Measurements from ENCODE around the gene FURIN. TPM values are rescaled to one million over a fixed set of nuclear protein-coding genes. Genes with fewer than 3 reads are reported as not detected.

Gene FURIN
- total and polyA plus RNA-seq, 2 of the 8 experiments (the other 6 are each of a cell fraction or from before 2014, with no cell fraction given), result 15.8 to 32.1 TPM

DNA sequence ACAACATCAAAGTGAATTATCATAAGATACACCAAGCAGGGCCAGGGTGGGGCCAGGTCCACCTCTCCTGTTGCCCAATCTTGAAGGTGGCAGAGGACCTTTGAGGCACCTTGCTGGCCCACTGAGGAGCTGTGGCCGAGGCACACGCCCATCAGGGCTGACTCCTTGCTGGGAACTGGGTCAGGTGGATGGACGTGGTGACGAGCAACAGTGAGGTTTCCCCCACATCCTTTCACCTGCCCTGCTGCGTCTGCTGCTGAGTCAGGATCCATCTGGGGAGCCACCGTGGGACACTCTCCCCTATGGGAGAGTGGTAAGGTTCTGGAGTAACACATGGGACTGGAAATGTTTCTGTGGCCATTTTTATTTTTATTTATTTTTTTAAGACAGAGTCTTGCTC is 17.3 kb upstream of the FURIN start:
- Histone ChIP-seq H4K91ac (replicated peaks; ENCODE audit: insufficient read length, low read length) (no peak overlapping the region), H3K23me2 (ENCODE audit: low read depth, low read length) (no peaks in the 10 kb centered on the region), H2BK20ac (ENCODE audit: low read length) (no peak overlapping the region), H2BK5ac (ENCODE audit: low read depth, low read length) (no peak overlapping the region), H3K27me3 (replicated peaks in 1 of 4; ENCODE audit: control insufficient read depth in 3 of 4, extremely low read depth in 1 of 4, insufficient read depth in 3 of 4, low read length in 3 of 4) (no peaks in the 10 kb centered on the region), H4K5ac (ENCODE audit: insufficient read length, low read depth, low read length) (no peak overlapping the region), H4K20me1 (replicated peaks in 1 of 2; ENCODE audit: control insufficient read depth in 1 of 2, insufficient read depth in 2 of 2, low read length in 2 of 2) (no peaks in the 10 kb centered on the region), H3K4ac (replicated peaks; ENCODE audit: insufficient read length, low read depth, low read length) (no peak overlapping the region), H3K4me2 (ENCODE audit: insufficient read depth in 1 of 2, low read depth in 2 of 2, low read length in 2 of 2) (no peak overlapping the region), H2BK12ac (ENCODE audit: low read depth, low read length) (no peak overlapping the region), H2BK15ac (ENCODE audit: low read length) (0 out of 2 replicates have a peak overlapping the region, but pooled peaks have one; percentile 61), H2AFZ (ENCODE audit: low read length) (no peak overlapping the region), H3K9ac (replicated peaks in 1 of 4; ENCODE audit: extremely low read depth in 1 of 4, low read depth in 3 of 4, low read length in 3 of 4) (no peak overlapping the region), H3K56ac (replicated peaks; ENCODE audit: insufficient read length, low read depth, low read length) (no peak overlapping the region), H3K27ac (ENCODE audit: low read depth, low read length) (no peak overlapping the region), H3K14ac (ENCODE audit: insufficient read length) (no peak overlapping the region), H2BK120ac (replicated peaks; ENCODE audit: low read depth, low read length) (no peak overlapping the region), H3K79me2 (ENCODE audit: control insufficient read depth in 1 of 2, insufficient read depth in 2 of 2, low read length in 2 of 2) (no peaks in the 10 kb centered on the region), H3K23ac (ENCODE audit: insufficient read length) (no peak overlapping the region), H3K9me3 (ENCODE audit: insufficient read depth in 2 of 2, low read depth in 1 of 2, low read length in 1 of 2) (no peaks in the 10 kb centered on the region), H4K8ac (ENCODE audit: extremely low read depth, insufficient read depth, low read length) (no peak overlapping the region), H3K36me3 (ENCODE audit: control insufficient read depth in 2 of 4, insufficient read depth in 4 of 4, low read length in 3 of 4) (no peaks in the 10 kb centered on the region), H3K4me3 (ENCODE audit: extremely low read depth in 1 of 4, insufficient read depth in 2 of 4, low read depth in 3 of 4, low read length in 4 of 4) (no peak overlapping the region), H3K18ac (ENCODE audit: extremely low read depth, low read length) (no peak overlapping the region), H2AK5ac (ENCODE audit: low read depth, low read length) (no peak overlapping the region), H3K4me1 (replicated peaks in 1 of 4; ENCODE audit: control insufficient read depth in 3 of 4, insufficient read depth in 4 of 4, low read length in 3 of 4) (no peaks in the 10 kb centered on the region), H3K79me1 (ENCODE audit: low read depth, low read length) (no peaks in the 10 kb centered on the region; the same call in 1 of the 2 replicates)
- TF ChIP-seq TAF7 (optimal IDR thresholded peaks at IDR 0.05; ENCODE audit: borderline replicate concordance, low read depth, low read length) (no peak), KDM1A (IDR thresholded peaks at IDR 0.05; ENCODE audit: borderline replicate concordance, low read length) (no peak), YY1 (IDR thresholded peaks at IDR 0.05; ENCODE audit: low read depth, low read length) (no peak), KDM4A (IDR thresholded peaks at IDR 0.05; ENCODE audit: low read depth, low read length, severe bottlenecking) (no peak), ZNF274 (IDR thresholded peaks at IDR 0.05; ENCODE audit: borderline replicate concordance, extremely low read depth, low read length) (no peak), SP1 (IDR thresholded peaks at IDR 0.05; ENCODE audit: low read depth, low read length) (no peak), SIX5 (IDR thresholded peaks at IDR 0.05; ENCODE audit: low read depth, low read length) (no peak), GABPA (IDR thresholded peaks at IDR 0.05; ENCODE audit: borderline replicate concordance, insufficient read depth, low read length) (no peak), EZH2 (IDR thresholded peaks at IDR 0.05; ENCODE audit: low read depth, low read length, severe bottlenecking) (no peak), JUND (IDR thresholded peaks at IDR 0.05; ENCODE audit: low read length) (no peak)
- POLR2A ChIA-PET (ENCODE audit: partially characterized antibody), result interaction anchor here (1.2 to 1.8 kb wide), 3 partner anchors 12 to 23 kb away, joined by 3 to 4 read pairs (median 3); no protein-coding TSS in a partner anchor
- no peak for DNase-seq (ENCODE audit: low read depth in 1 of 2, low spot score in 2 of 2)
- CTCF ChIA-PET (ENCODE audit: partially characterized antibody), result interaction anchor here (1.0 to 2.8 kb wide), 6 partner anchors 9 to 84 kb away, joined by 3 to 12 read pairs (median 4); partner anchors contain the start of genes FURIN and UNC45A
- FAIRE-seq, result no peak
- WGBS, 2 experiments (ENCODE audit: extremely low coverage in 1 of 2, insufficient coverage in 1 of 2, insufficient read length in 1 of 2, insufficient replicate concordance in 2 of 2, low coverage in 1 of 2, low lambda C conversion rate in 2 of 2, missing lambda C conversion rate in 1 of 2), result 85% methylated on average over 6 of the region's 6 CpGs; no CpG with 5 or more reads in 1 of the 2 experiments

Data from H1 (cell line).